GM10266 (cell line): ENCODE measurements around the gene DTL.

Experiments
- DNase-seq: peaks from one replicate; pipeline ENCODE4 v3.0.0; 2012; ENCODE audit errors: extremely low spot score
- TF ChIP-seq, protein P1 (sequence below): IDR thresholded peaks from 2 replicates; pipeline ENCODE4 v1.5.1; 2012; ENCODE audit warnings: mild to moderate bottlenecking, low read depth; ENCODE audit not compliant: control insufficient read depth, insufficient read depth; ENCODE audit errors: missing control alignments

Gene DTL

DNA sequence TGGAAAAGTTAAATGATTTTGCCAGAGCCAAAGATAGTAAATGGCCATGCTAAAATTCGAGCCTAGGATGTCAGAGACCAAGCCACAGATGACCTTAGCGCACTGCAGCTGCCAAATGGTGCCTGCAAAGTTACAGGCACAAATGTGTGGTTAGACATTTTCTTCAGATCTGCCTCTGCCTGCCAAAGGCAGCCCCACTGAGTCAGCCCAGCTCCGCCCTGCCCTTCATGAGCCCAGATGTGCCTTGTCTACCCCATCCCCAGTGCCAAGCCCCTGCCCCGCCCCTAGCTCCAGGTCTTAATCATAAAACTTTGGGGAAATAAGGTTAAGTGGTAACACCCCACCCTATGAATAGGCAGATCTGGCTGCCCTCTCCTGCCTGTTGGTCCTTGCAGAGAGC lies 105.9 kb downstream of the DTL start:
- no peak for DNase-seq

DNA sequence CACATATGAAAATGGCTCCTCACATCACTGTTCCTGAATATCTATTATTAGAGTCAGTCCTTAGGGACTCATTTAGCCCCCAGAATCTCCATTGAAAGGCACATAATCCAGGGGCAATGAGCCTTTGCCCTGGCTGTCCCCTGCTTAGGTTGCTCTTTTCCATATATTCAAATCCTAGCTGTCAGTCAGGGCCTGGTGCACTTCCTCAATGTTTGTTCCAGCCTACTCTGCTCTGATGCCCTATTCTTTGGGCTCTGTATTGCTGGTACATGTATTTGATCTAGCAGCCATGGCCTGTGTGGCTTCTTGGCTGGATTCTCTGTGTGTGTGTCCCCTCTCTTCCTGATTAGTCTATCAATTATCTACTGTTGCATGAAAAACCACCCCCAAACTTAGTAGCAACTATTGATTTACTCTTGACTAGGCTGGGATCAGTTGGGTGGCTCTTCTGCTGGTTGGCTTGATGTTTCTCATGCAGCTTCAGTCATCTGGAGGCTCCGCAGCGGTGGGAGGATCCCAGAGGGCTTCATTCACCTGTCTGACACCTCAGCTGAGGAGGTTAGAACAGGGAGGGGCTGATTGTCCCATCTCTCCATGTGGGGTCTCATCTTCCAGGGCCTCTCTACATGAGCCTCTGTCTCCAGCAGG lies 107.5 kb downstream of the DTL start:
- DNase-seq: no peak
- TF ChIP-seq, protein P1, sequence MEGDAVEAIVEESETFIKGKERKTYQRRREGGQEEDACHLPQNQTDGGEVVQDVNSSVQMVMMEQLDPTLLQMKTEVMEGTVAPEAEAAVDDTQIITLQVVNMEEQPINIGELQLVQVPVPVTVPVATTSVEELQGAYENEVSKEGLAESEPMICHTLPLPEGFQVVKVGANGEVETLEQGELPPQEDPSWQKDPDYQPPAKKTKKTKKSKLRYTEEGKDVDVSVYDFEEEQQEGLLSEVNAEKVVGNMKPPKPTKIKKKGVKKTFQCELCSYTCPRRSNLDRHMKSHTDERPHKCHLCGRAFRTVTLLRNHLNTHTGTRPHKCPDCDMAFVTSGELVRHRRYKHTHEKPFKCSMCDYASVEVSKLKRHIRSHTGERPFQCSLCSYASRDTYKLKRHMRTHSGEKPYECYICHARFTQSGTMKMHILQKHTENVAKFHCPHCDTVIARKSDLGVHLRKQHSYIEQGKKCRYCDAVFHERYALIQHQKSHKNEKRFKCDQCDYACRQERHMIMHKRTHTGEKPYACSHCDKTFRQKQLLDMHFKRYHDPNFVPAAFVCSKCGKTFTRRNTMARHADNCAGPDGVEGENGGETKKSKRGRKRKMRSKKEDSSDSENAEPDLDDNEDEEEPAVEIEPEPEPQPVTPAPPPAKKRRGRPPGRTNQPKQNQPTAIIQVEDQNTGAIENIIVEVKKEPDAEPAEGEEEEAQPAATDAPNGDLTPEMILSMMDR: no peak

More for the DNA sequence above, 105.9 kb downstream of the DTL start:
- TF ChIP-seq, protein P1: no peak

DNA sequence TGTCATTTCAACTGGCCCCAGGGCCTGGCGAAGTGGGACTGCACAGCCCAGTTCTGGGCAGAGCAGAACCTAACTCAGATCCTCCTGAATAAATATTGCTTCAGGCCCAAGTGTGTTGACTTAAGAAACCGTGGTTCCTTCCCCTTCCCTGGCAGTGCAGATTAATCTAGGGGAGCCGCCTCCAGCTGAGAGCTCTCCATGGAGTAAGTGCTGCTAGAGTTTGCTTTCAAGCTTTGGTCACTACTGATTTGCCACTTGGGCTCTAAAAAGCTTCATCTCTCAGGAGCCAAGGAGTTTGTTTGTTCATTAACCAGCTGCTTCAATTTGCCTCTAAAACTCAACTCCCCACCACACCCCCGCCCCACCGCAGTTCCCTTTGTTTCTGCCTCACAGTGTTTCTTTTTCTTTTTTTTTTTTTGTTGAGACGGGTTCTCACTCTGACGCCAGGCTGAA lies 112.1 kb downstream of the DTL start:
- DNase-seq: no peak
- TF ChIP-seq, protein P1: no peak

DNA sequence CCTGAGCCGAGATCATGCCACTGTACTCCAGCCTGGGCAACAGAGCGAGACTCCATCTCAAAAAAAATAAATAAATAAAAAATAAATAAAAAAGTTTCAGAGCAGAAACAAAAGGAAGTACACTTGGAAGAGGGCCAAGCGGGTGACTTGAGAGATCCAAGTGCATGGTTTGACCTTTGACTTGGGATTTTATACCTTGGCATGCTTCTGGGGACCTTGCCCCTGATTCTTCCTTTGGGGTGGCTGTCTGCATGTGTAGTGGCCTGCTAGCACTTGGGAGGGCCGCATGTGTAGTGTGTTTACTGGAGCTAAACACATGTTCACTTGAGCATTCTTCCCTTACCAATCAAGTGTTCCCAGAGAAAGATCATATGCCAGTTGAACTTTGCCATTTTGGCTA lies 114.0 kb downstream of the DTL start:
- no peak for DNase-seq
- TF ChIP-seq, protein P1: no peak

DNA sequence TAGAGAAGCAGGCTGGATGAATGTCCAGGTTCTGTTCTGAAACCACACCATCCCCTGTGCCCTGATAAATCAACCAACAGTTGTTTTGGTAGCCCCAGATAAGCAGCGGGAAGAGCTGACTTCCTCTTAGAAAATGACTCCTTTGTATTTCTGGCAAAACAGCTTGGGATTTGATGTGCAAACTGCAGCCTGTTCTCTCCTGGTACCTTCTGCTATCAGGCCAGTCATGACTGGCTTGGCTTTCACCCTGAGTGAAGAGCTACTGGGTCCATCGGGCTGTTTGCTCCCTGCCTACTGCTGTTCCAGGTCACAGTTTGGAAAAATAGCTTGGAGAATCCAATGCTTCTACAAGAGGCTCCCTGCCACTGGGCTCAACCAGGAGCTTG lies 116.8 kb downstream of the DTL start:
- no peak for DNase-seq
- TF ChIP-seq, protein P1: no peak

DNA sequence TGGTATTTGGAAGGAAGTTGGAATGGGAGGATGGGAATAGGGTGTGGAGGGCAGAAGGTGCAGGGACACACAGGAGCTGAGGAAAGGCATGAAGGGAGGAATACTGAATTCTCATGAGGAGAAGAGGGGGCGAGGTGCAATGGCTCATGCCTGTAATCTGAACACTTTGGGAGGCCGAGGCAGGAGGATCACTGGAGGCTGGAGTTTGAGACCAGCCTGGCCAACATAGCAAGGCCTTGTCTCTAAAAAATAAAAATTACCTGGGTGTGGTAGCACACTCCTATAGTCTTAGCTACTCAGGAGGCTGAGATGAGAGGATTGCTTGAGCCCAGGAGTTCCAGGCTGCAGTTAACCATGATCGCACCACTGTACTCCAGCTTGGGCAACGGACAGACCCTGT lies 117.3 kb downstream of the DTL start:
- DNase-seq: no peak
- TF ChIP-seq, protein P1: no peak

DNA sequence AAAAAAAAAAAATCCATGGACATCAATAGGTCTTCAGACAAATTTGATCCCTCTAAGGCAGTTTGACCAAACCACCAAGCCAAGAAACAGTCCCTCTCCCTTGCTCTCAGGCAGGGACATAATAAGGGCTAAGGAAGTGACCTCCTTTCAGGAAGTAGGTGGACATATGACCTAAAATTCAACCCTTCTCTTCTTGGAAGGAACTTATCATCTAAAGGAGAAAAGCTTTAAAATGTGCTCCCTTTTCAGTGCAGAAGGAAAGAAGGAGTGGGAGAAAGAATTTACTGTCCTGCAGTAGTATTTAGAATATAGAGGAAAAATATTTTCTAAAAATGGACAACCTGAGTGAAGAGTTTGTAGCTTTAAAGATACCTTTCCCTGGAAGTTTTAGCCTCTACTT lies 118.1 kb downstream of the DTL start:
- no peak for DNase-seq
- TF ChIP-seq, protein P1: no peak
